HepG2 (cell line): Measurements from ENCODE around the gene USP7. TPM values are rescaled to one million over a fixed set of nuclear protein-coding genes. Genes with fewer than 3 reads are reported as not detected.

Experiments
- ETV6 ChIP-seq: sonication (generic); formaldehyde crosslinking; conservative IDR thresholded peaks from 2 replicates; pipeline ENCODE4 v1.4.0; 2020; ENCODE audit warnings: missing genetic modification reagents
- GATAD1 ChIP-seq: IDR thresholded peaks from 2 replicates; pipeline ENCODE4 v1.6.1; 2016; ENCODE audit warnings: missing genetic modification reagents, missing compliant biosample characterization
- GPN1 ChIP-seq: sonication (generic); formaldehyde crosslinking; IDR thresholded peaks from 2 replicates; pipeline ENCODE4 v1.5.1; 2020; ENCODE audit warnings: missing genetic modification reagents, borderline replicate concordance
- HMG20B ChIP-seq: conservative IDR thresholded peaks from 2 replicates; pipeline ENCODE4 v1.6.1; 2016; ENCODE audit warnings: missing genetic modification reagents, missing compliant biosample characterization
- HNRNPL ChIP-seq: fragments of 200-400 bp; formaldehyde crosslinking; IDR thresholded peaks from 2 replicates; pipeline ENCODE4 v1.6.1; 2017; ENCODE audit warnings: mild to moderate bottlenecking, low read depth, low read length
- PPARG ChIP-seq: conservative IDR thresholded peaks from 2 replicates; pipeline ENCODE4 v1.6.1; 2016; ENCODE audit warnings: missing biosample characterization, missing genetic modification reagents
- RBAK ChIP-seq: sonication (generic); formaldehyde crosslinking; IDR thresholded peaks from 2 replicates; pipeline ENCODE4 v1.5.1; 2020; ENCODE audit warnings: mild to moderate bottlenecking, missing genetic modification reagents
- RXRA ChIP-seq: sonication (generic); formaldehyde crosslinking; IDR thresholded peaks from 2 replicates; pipeline ENCODE4 v1.5.1; 2020; ENCODE audit warnings: missing genetic modification reagents
- TBX2 ChIP-seq: sonication (generic); formaldehyde crosslinking; IDR thresholded peaks from 2 replicates; pipeline ENCODE4 v1.5.0; 2020; ENCODE audit warnings: missing genetic modification reagents, mild to moderate bottlenecking, borderline replicate concordance
- TCF7 ChIP-seq: sonication (generic); IDR thresholded peaks from 2 replicates; pipeline ENCODE4 v1.6.1; 2016; ENCODE audit warnings: antibody characterized with exemption, low read depth
- ZMYM4 ChIP-seq: sonication (generic); formaldehyde crosslinking; IDR thresholded peaks from 2 replicates; pipeline ENCODE4 v1.8.1; 2023; ENCODE audit warnings: mild to moderate bottlenecking, missing genetic modification reagents
- ZNF296 ChIP-seq: sonication (generic); formaldehyde crosslinking; conservative IDR thresholded peaks from 2 replicates; pipeline ENCODE4 v1.5.0; 2020; ENCODE audit warnings: mild to moderate bottlenecking, missing genetic modification reagents
- ZNF318 ChIP-seq: sonication (generic); formaldehyde crosslinking; IDR thresholded peaks from 2 replicates; pipeline ENCODE4 v1.4.0; 2020; ENCODE audit warnings: mild to moderate bottlenecking, missing genetic modification reagents
- ZNF766 ChIP-seq: sonication (generic); formaldehyde crosslinking; IDR thresholded peaks from 2 replicates; pipeline ENCODE4 v1.5.0; 2020; ENCODE audit warnings: missing genetic modification reagents, borderline replicate concordance
- ZNF773 ChIP-seq: sonication (generic); formaldehyde crosslinking; IDR thresholded peaks from 2 replicates; pipeline ENCODE4 v1.4.0; 2020; ENCODE audit warnings: missing genetic modification reagents, borderline replicate concordance
- polyA plus RNA-seq, 8 experiments: library from polyadenylated mRNA; depleted of rRNA in 3 of 8; stranded (reverse) in 7 of 8; unstranded in 1 of 8; fragments of >200 nt; fragmentation: Illumina TruSeq in 4 of 8; extraction: Trizol in 4 of 8; gene quantifications; 2 replicates each; pipeline versions ENCODE4 v1.2.1 to v1.2.3, GENCODE V29; 2011 to 2016; ENCODE audit warnings: low read depth in 4 of 8, missing spikeins in 1 of 8, mixed read lengths in 1 of 8; ENCODE audit not compliant: insufficient read depth in 1 of 8
- total RNA-seq, 5 experiments: library from RNA; depleted of rRNA; stranded (reverse); fragments of >200 nt; fragmentation: Illumina TruSeq; extraction: Trizol; gene quantifications; 2 replicates each; pipeline ENCODE4 v1.2.3, GENCODE V29; 2016; ENCODE audit warnings: low read depth in 1 of 5
- TF ChIP-seq, protein P1 (sequence below): sonication (generic); formaldehyde crosslinking; IDR thresholded peaks from 2 replicates; pipeline ENCODE4 v1.9.0; 2022; ENCODE audit warnings: low read depth, missing genetic modification reagents
- TF ChIP-seq, protein P2 (sequence below): IDR thresholded peaks from 2 replicates; pipeline ENCODE4 v1.6.1; 2012; ENCODE audit warnings: inconsistent platforms
- TF ChIP-seq, protein P3 (sequence below): sonication (generic); formaldehyde crosslinking; IDR thresholded peaks from 2 replicates; pipeline ENCODE4 v1.4.0; 2020; ENCODE audit warnings: missing genetic modification reagents

The USP7 gene
- total and polyA plus RNA-seq, 2 of the 13 experiments (the other 11 are each of a cell fraction or from before 2014, with no cell fraction given) = 52.5 to 173 TPM

DNA sequence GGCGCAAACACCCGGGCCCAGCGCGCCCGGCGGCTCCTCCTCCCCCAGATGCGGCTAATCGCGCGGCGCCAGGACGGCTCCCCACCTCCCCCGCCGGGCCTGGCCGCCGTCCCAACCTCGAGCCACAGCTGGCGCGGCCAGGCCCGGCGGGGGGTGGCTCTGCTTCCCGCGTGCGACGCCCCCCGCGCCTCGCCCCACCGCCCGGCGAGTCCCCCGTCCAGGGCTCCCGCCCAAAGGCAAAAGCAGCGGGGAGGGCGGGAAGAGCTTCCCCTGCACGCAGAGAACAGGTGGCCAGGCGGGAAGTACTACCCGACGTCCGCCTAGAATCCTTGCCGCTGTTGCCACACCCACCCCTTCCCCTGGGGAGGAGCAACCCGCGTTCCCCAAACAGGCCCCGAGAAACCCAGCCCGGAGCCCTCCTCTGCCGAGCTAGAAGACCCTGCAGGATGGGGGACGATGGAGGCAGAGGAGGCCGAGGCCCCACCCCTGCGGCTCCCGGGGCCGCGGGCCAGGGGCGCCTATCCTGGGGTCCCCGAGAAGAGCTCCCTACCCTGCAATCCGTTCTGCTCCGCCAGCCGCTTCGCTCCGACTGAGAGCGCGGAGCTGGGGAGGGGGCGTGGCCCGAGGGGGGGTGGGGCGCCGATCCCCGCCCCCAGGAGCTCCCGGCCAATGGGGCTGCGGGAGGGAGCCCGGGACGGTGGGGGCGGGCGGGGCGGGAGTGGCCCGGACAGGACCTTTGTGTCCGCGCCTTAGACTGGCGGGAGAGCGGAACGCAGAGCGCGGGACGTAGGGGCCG, 95.1 kb downstream of the USP7 start, which contains the start of gene CARHSP1 (continued):
- TF ChIP-seq, protein P1, sequence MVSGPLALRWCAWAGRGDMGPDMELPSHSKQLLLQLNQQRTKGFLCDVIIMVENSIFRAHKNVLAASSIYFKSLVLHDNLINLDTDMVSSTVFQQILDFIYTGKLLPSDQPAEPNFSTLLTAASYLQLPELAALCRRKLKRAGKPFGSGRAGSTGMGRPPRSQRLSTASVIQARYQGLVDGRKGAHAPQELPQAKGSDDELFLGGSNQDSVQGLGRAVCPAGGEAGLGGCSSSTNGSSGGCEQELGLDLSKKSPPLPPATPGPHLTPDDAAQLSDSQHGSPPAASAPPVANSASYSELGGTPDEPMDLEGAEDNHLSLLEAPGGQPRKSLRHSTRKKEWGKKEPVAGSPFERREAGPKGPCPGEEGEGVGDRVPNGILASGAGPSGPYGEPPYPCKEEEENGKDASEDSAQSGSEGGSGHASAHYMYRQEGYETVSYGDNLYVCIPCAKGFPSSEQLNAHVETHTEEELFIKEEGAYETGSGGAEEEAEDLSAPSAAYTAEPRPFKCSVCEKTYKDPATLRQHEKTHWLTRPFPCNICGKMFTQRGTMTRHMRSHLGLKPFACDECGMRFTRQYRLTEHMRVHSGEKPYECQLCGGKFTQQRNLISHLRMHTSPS (CRISPR knock-in tag) = no peak
- TF ChIP-seq ZNF318 (CRISPR knock-in tag) (no peak), HNRNPL (no peak), ZNF773 (CRISPR knock-in tag) (no peak), PPARG (no peak), ZNF296 (CRISPR knock-in tag) (no peak; the same call in 1 of the 2 replicates), RBAK (peak; percentile 65; the same call in 1 of the 2 replicates), RXRA (CRISPR knock-in tag) (no peak; the same call in 1 of the 2 replicates), TCF7 (no peak), GATAD1 (CRISPR knock-in tag) (peak; percentile 49; the same call in 1 of the 2 replicates), HMG20B (CRISPR knock-in tag) (no peak), GPN1 (CRISPR knock-in tag) (no peak; the same call in 1 of the 2 replicates), TBX2 (CRISPR knock-in tag) (peak; percentile 65; the same call in 1 of the 2 replicates), ETV6 (CRISPR knock-in tag) (peak; percentile 15; the same call in 1 of the 2 replicates), ZNF766 (0 out of 2 replicates have a peak, but pooled peaks have one; percentile 54), ZMYM4 (CRISPR knock-in tag) (peak; percentile 64; the same call in 1 of the 2 replicates)
- TF ChIP-seq, protein P2, sequence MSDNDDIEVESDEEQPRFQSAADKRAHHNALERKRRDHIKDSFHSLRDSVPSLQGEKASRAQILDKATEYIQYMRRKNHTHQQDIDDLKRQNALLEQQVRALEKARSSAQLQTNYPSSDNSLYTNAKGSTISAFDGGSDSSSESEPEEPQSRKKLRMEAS = no peak
- TF ChIP-seq, protein P3, sequence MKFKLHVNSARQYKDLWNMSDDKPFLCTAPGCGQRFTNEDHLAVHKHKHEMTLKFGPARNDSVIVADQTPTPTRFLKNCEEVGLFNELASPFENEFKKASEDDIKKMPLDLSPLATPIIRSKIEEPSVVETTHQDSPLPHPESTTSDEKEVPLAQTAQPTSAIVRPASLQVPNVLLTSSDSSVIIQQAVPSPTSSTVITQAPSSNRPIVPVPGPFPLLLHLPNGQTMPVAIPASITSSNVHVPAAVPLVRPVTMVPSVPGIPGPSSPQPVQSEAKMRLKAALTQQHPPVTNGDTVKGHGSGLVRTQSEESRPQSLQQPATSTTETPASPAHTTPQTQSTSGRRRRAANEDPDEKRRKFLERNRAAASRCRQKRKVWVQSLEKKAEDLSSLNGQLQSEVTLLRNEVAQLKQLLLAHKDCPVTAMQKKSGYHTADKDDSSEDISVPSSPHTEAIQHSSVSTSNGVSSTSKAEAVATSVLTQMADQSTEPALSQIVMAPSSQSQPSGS (CRISPR knock-in tag) = no peak
